ENCODE data around the gene CSNK1G1.
A peak's percentile ranks its signal among the peaks of the same experiment; 100 is the strongest.

Gene CSNK1G1

GRCh38 chr15:64247535-64247905, 108.5 kb downstream of the CSNK1G1 start:
- H3K36me3 ChIP-seq, result no peaks in the 10 kb centered on the region; the same call in 1 of the 2 replicates
- no peaks in the 10 kb centered on the region for H3K9me3 ChIP-seq
- DNase-seq, result no peak
- no peak overlapping the region for H3K4me3 ChIP-seq (ENCODE audit: low read depth, low read length)
- peaks cover 10% of the 10 kb centered on the region for H3K4me1 ChIP-seq
- no peaks in the 10 kb centered on the region for H3K27me3 ChIP-seq
- TF ChIP-seq CTCF (IDR thresholded peaks at IDR 0.05; ENCODE audit: low read depth, low read length), result no peak

GRCh38 chr15:64246364-64247189, 109.4 kb downstream of the CSNK1G1 start:
- Histone ChIP-seq H3K36me3 (no peaks in the 10 kb centered on the region; the same call in 1 of the 2 replicates), H3K9me3 (no peaks in the 10 kb centered on the region), H3K27me3 (no peaks in the 10 kb centered on the region), H3K4me3 (ENCODE audit: low read depth, low read length) (no peak overlapping the region), H3K4me1 (peaks cover 10% of the 10 kb centered on the region)
- no peak for TF ChIP-seq CTCF (IDR thresholded peaks at IDR 0.05; ENCODE audit: low read depth, low read length)
- peak; percentile 38 for DNase-seq

GRCh38 chr15:64245405-64245804, 110.6 kb downstream of the CSNK1G1 start:
- Histone ChIP-seq H3K9me3 (no peaks in the 10 kb centered on the region), H3K27me3 (no peaks in the 10 kb centered on the region), H3K4me3 (ENCODE audit: low read depth, low read length) (no peak overlapping the region), H3K4me1 (peaks cover 10% of the 10 kb centered on the region), H3K36me3 (no peaks in the 10 kb centered on the region; the same call in 1 of the 2 replicates)
- no peak for DNase-seq
- TF ChIP-seq CTCF (IDR thresholded peaks at IDR 0.05; ENCODE audit: low read depth, low read length), result no peak

GRCh38 chr15:64237677-64238076, 118.3 kb downstream of the CSNK1G1 start:
- Histone ChIP-seq H3K27me3 (no peaks in the 10 kb centered on the region), H3K9me3 (no peaks in the 10 kb centered on the region), H3K4me3 (ENCODE audit: low read depth, low read length) (no peak overlapping the region), H3K4me1 (no peaks in the 10 kb centered on the region), H3K36me3 (no peaks in the 10 kb centered on the region)
- no peak for TF ChIP-seq CTCF (IDR thresholded peaks at IDR 0.05; ENCODE audit: low read depth, low read length)
- DNase-seq, result no peak

GRCh38 chr15:64236156-64236894, 119.6 kb downstream of the CSNK1G1 start:
- DNase-seq, result no peak
- Histone ChIP-seq H3K4me1 (no peaks in the 10 kb centered on the region), H3K27me3 (no peaks in the 10 kb centered on the region), H3K4me3 (ENCODE audit: low read depth, low read length) (no peak overlapping the region), H3K36me3 (no peaks in the 10 kb centered on the region), H3K9me3 (no peaks in the 10 kb centered on the region)
- TF ChIP-seq CTCF (IDR thresholded peaks at IDR 0.05; ENCODE audit: low read depth, low read length), result no peak

- TF ChIP-seq CTCF (IDR thresholded peaks at IDR 0.05; ENCODE audit: low read depth, low read length), result no peak
- H3K9me3 ChIP-seq, result no peaks in the 10 kb centered on the region
- no peaks in the 10 kb centered on the region for H3K27me3 ChIP-seq
- no peak overlapping the region for H3K4me3 ChIP-seq (ENCODE audit: low read depth, low read length)
- H3K4me1 ChIP-seq, result no peaks in the 10 kb centered on the region
- H3K36me3 ChIP-seq, result no peaks in the 10 kb centered on the region
- DNase-seq, result no peak
These were observed 120.4 kb downstream of the CSNK1G1 start for GRCh38 chr15:64235552-64235951.

Data from BE2C (cell line).